SK-N-SH treated with all-trans-retinoic acid at 6 μM for 48 hours (cell line): ENCODE results near the gene SAPCD2.

Experiments used
- ATAC-seq: fragments of 200-7000 bp; cut with Tn5 transposase; 3 replicates; pipeline ENCODE4 v1.9.1; 2020; ENCODE audit warnings: mild to moderate bottlenecking, moderate library complexity
- ARNTL ChIP-seq: fragments of 450-650 bp; formaldehyde crosslinking; IDR thresholded peaks from 2 replicates; pipeline ENCODE4 v1.5.0; 2020; ENCODE audit warnings: low read depth, mild to moderate bottlenecking, moderate library complexity, borderline replicate concordance
- BACH2 ChIP-seq: fragments of 250-450 bp; sonication (Bioruptor Pico); IDR thresholded peaks from 2 replicates; pipeline ENCODE4 v1.9.0; 2021; ENCODE audit warnings: mild to moderate bottlenecking, borderline replicate concordance
- CSDC2 ChIP-seq: fragments of 250-450 bp; sonication (Bioruptor Pico); IDR thresholded peaks from 2 replicates; pipeline ENCODE4 v1.5.0; 2020; ENCODE audit warnings: mild to moderate bottlenecking, moderate library complexity
- ESRRG ChIP-seq: fragments of 250-450 bp; sonication (Bioruptor Pico); IDR thresholded peaks from 2 replicates; pipeline ENCODE4 v1.6.1; 2021; ENCODE audit warnings: mild to moderate bottlenecking
- GLIS3 ChIP-seq: fragments of 250-450 bp; sonication (Bioruptor Pico); IDR thresholded peaks from 2 replicates; pipeline ENCODE4 v1.5.0; 2020; ENCODE audit warnings: mild to moderate bottlenecking, moderate library complexity
- OSR1 ChIP-seq: fragments of 250-450 bp; sonication (Bioruptor Pico); IDR thresholded peaks from 2 replicates; pipeline ENCODE4 v1.8.0; 2022; ENCODE audit warnings: moderate library complexity, mild to moderate bottlenecking, inconsistent platforms
- PPARA ChIP-seq: fragments of 250-450 bp; sonication (Bioruptor Pico); IDR thresholded peaks from 2 replicates; pipeline ENCODE4 v1.5.0; 2020; ENCODE audit warnings: mild to moderate bottlenecking, borderline replicate concordance
- RARB ChIP-seq: fragments of 250-450 bp; sonication (Bioruptor Pico); IDR thresholded peaks from 2 replicates; pipeline ENCODE4 v1.8.0; 2021; ENCODE audit warnings: mild to moderate bottlenecking, moderate library complexity
- SNAI2 ChIP-seq: fragments of 250-450 bp; sonication (Bioruptor Pico); IDR thresholded peaks from 2 replicates; pipeline ENCODE4 v1.5.0; 2020; ENCODE audit warnings: mild to moderate bottlenecking, moderate library complexity
- TCF4 ChIP-seq: fragments of 250-450 bp; sonication (Bioruptor Pico); IDR thresholded peaks from 2 replicates; pipeline ENCODE4 v1.8.0; 2021; ENCODE audit warnings: mild to moderate bottlenecking, moderate library complexity, borderline replicate concordance
- TOX ChIP-seq: fragments of 250-450 bp; sonication (Bioruptor Pico); IDR thresholded peaks from 2 replicates; pipeline ENCODE4 v1.8.0; 2021; ENCODE audit warnings: mild to moderate bottlenecking, moderate library complexity, borderline replicate concordance
- ZC3H10 ChIP-seq: fragments of 250-450 bp; sonication (Bioruptor Pico); IDR thresholded peaks from 2 replicates; pipeline ENCODE4 v1.5.1; 2021; ENCODE audit warnings: mild to moderate bottlenecking, moderate library complexity
- ZFP3 ChIP-seq: fragments of 250-450 bp; sonication (Bioruptor Pico); IDR thresholded peaks from 2 replicates; pipeline ENCODE4 v1.5.0; 2020; ENCODE audit warnings: mild to moderate bottlenecking, moderate library complexity
- ZFP30 ChIP-seq: fragments of 450-650 bp; formaldehyde crosslinking; IDR thresholded peaks from 2 replicates; pipeline ENCODE4 v1.5.0; 2022; ENCODE audit warnings: mild to moderate bottlenecking, moderate library complexity
- ZNF565 ChIP-seq: fragments of 450-650 bp; formaldehyde crosslinking; conservative IDR thresholded peaks from 2 replicates; pipeline ENCODE4 v1.5.0; 2020; ENCODE audit warnings: low read depth, mild to moderate bottlenecking, moderate library complexity
- ZNF70 ChIP-seq: fragments of 450-650 bp; formaldehyde crosslinking; IDR thresholded peaks from 2 replicates; pipeline ENCODE4 v1.5.0; 2020; ENCODE audit warnings: mild to moderate bottlenecking, moderate library complexity
- ZNF8 ChIP-seq: fragments of 450-650 bp; formaldehyde crosslinking; IDR thresholded peaks from 2 replicates; pipeline ENCODE4 v1.5.0; 2020; ENCODE audit warnings: mild to moderate bottlenecking, moderate library complexity
- TF ChIP-seq, protein P1 (sequence below): fragments of 250-450 bp; sonication (Bioruptor Pico); IDR thresholded peaks from 2 replicates; pipeline ENCODE4 v1.5.1; 2021; ENCODE audit warnings: mild to moderate bottlenecking, moderate library complexity
- TF ChIP-seq, protein P2 (sequence below): fragments of 250-450 bp; sonication (Bioruptor Pico); IDR thresholded peaks from 2 replicates; pipeline ENCODE4 v1.5.1; 2020; ENCODE audit warnings: low read depth, mild to moderate bottlenecking, moderate library complexity
- TF ChIP-seq, protein P3 (sequence below): fragments of 250-450 bp; sonication (Bioruptor Pico); IDR thresholded peaks from 2 replicates; pipeline ENCODE4 v1.8.0; 2021; ENCODE audit warnings: low read depth, mild to moderate bottlenecking, moderate library complexity, borderline replicate concordance
- TF ChIP-seq, protein P4 (sequence below): fragments of 250-450 bp; sonication (Bioruptor Pico); IDR thresholded peaks from 2 replicates; pipeline ENCODE4 v1.5.0; 2020; ENCODE audit warnings: mild to moderate bottlenecking, moderate library complexity
- TF ChIP-seq, protein P5 (sequence below): fragments of 250-450 bp; sonication (Bioruptor Pico); IDR thresholded peaks from 2 replicates; pipeline ENCODE4 v1.8.0; 2020; ENCODE audit warnings: mild to moderate bottlenecking, moderate library complexity, borderline replicate concordance

SAPCD2 gene

DNA sequence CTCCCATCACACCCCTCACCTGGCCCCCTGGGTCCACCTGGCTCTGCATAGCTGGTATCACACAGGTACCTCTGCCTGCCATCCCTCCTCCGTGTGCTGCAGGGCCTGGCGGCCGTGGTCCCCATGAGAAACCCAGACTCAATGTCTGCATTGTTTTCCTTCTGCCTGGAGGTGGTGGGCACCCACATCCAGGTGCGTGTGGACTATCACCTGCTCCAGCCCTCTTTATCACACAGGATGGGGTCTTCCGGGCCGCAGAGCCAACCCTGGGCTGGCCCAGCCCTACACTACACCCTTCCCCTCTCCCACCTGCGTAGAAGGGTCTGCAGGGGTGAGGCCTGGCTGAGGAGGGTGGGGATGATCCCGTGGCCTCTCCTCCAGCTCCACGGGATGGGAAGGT lies 31.4 kb downstream of the SAPCD2 start:
- TF ChIP-seq OSR1 (CRISPR knock-in tag) (no peak), BACH2 (CRISPR knock-in tag) (no peak), ZNF565 (CRISPR knock-in tag) (no peak), CSDC2 (CRISPR knock-in tag) (no peak), ZFP30 (CRISPR knock-in tag) (no peak), ARNTL (CRISPR knock-in tag) (no peak), ESRRG (no peak), ZC3H10 (no peak), RARB (CRISPR knock-in tag) (no peak), GLIS3 (CRISPR knock-in tag) (no peak), SNAI2 (no peak), TCF4 (CRISPR knock-in tag) (no peak), TOX (CRISPR knock-in tag) (no peak), ZNF70 (CRISPR knock-in tag) (no peak)
- TF ChIP-seq, protein P1, sequence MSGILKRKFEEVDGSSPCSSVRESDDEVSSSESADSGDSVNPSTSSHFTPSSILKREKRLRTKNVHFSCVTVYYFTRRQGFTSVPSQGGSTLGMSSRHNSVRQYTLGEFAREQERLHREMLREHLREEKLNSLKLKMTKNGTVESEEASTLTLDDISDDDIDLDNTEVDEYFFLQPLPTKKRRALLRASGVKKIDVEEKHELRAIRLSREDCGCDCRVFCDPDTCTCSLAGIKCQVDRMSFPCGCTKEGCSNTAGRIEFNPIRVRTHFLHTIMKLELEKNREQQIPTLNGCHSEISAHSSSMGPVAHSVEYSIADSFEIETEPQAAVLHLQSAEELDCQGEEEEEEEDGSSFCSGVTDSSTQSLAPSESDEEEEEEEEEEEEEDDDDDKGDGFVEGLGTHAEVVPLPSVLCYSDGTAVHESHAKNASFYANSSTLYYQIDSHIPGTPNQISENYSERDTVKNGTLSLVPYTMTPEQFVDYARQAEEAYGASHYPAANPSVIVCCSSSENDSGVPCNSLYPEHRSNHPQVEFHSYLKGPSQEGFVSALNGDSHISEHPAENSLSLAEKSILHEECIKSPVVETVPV: no peak
- TF ChIP-seq, protein P2, sequence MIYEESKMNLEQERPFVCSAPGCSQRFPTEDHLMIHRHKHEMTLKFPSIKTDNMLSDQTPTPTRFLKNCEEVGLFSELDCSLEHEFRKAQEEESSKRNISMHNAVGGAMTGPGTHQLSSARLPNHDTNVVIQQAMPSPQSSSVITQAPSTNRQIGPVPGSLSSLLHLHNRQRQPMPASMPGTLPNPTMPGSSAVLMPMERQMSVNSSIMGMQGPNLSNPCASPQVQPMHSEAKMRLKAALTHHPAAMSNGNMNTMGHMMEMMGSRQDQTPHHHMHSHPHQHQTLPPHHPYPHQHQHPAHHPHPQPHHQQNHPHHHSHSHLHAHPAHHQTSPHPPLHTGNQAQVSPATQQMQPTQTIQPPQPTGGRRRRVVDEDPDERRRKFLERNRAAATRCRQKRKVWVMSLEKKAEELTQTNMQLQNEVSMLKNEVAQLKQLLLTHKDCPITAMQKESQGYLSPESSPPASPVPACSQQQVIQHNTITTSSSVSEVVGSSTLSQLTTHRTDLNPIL: no peak
- TF ChIP-seq, protein P3, sequence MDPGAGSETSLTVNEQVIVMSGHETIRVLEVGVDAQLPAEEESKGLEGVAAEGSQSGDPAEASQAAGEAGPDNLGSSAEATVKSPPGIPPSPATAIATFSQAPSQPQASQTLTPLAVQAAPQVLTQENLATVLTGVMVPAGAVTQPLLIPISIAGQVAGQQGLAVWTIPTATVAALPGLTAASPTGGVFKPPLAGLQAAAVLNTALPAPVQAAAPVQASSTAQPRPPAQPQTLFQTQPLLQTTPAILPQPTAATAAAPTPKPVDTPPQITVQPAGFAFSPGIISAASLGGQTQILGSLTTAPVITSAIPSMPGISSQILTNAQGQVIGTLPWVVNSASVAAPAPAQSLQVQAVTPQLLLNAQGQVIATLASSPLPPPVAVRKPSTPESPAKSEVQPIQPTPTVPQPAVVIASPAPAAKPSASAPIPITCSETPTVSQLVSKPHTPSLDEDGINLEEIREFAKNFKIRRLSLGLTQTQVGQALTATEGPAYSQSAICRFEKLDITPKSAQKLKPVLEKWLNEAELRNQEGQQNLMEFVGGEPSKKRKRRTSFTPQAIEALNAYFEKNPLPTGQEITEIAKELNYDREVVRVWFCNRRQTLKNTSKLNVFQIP: no peak
- TF ChIP-seq, protein P4, sequence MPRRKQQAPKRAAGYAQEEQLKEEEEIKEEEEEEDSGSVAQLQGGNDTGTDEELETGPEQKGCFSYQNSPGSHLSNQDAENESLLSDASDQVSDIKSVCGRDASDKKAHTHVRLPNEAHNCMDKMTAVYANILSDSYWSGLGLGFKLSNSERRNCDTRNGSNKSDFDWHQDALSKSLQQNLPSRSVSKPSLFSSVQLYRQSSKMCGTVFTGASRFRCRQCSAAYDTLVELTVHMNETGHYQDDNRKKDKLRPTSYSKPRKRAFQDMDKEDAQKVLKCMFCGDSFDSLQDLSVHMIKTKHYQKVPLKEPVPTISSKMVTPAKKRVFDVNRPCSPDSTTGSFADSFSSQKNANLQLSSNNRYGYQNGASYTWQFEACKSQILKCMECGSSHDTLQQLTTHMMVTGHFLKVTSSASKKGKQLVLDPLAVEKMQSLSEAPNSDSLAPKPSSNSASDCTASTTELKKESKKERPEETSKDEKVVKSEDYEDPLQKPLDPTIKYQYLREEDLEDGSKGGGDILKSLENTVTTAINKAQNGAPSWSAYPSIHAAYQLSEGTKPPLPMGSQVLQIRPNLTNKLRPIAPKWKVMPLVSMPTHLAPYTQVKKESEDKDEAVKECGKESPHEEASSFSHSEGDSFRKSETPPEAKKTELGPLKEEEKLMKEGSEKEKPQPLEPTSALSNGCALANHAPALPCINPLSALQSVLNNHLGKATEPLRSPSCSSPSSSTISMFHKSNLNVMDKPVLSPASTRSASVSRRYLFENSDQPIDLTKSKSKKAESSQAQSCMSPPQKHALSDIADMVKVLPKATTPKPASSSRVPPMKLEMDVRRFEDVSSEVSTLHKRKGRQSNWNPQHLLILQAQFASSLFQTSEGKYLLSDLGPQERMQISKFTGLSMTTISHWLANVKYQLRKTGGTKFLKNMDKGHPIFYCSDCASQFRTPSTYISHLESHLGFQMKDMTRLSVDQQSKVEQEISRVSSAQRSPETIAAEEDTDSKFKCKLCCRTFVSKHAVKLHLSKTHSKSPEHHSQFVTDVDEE (CRISPR knock-in tag): no peak
- no peak for ATAC-seq

DNA sequence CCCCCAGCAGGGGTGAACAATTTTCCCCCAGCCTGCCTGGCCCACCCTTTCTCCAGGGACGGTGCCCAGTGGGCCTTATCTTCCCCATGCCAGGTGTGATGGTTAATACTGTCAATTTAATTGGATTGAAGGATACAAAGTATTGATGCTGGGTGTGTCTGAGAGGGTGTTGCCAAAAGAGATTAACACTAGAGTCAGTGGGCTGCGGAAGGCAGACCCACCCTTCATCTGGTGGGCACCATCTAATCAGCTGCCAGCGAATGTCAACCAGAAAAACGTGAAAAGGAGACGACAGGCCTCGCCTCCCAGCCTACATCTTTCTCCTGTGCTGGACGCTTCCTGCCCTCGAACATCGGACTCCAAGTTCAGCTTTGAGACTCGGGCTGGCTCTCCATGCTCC lies 32.9 kb downstream of the SAPCD2 start:
- TF ChIP-seq ZNF70 (CRISPR knock-in tag): no peak
- TF ChIP-seq, protein P4 (CRISPR knock-in tag): no peak
- no peak for TF ChIP-seq ARNTL (CRISPR knock-in tag)
- TF ChIP-seq ZFP30 (CRISPR knock-in tag): no peak
- TF ChIP-seq TOX (CRISPR knock-in tag): no peak
- TF ChIP-seq ZNF8 (CRISPR knock-in tag): no peak
- no peak for TF ChIP-seq BACH2 (CRISPR knock-in tag)
- TF ChIP-seq ZFP3 (CRISPR knock-in tag): no peak
- no peak for TF ChIP-seq ZC3H10
- no peak for TF ChIP-seq ESRRG
- no peak for TF ChIP-seq OSR1 (CRISPR knock-in tag)
- no peak for TF ChIP-seq PPARA
- no peak for TF ChIP-seq SNAI2
- no peak for TF ChIP-seq GLIS3 (CRISPR knock-in tag)
- TF ChIP-seq RARB (CRISPR knock-in tag): no peak
- TF ChIP-seq, protein P3: no peak
- TF ChIP-seq, protein P5, sequence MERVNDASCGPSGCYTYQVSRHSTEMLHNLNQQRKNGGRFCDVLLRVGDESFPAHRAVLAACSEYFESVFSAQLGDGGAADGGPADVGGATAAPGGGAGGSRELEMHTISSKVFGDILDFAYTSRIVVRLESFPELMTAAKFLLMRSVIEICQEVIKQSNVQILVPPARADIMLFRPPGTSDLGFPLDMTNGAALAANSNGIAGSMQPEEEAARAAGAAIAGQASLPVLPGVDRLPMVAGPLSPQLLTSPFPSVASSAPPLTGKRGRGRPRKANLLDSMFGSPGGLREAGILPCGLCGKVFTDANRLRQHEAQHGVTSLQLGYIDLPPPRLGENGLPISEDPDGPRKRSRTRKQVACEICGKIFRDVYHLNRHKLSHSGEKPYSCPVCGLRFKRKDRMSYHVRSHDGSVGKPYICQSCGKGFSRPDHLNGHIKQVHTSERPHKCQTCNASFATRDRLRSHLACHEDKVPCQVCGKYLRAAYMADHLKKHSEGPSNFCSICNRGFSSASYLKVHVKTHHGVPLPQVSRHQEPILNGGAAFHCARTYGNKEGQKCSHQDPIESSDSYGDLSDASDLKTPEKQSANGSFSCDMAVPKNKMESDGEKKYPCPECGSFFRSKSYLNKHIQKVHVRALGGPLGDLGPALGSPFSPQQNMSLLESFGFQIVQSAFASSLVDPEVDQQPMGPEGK: no peak
- TF ChIP-seq CSDC2 (CRISPR knock-in tag): no peak
- no peak for ATAC-seq
